CD14-positive monocyte (primary cell): ENCODE results near the gene ZBTB5. TPM values are rescaled to one million over a fixed set of nuclear protein-coding genes. Genes with fewer than 3 reads are reported as not detected.

Source experiments
- DNase-seq, 3 donors: peaks; one replicate each; pipeline ENCODE4 v3.0.0-alpha.2; 2011 to 2022
- H2AFZ ChIP-seq: 2 replicates; pipeline ENCODE4 v1.6.0; 2012; ENCODE audit warnings: mild to moderate bottlenecking, low read depth, low read length, inconsistent platforms; ENCODE audit not compliant: insufficient read depth, poor library complexity, severe bottlenecking
- H3K27ac ChIP-seq, 2 donors: 1 replicate in 1 of 2; 2 replicates in 1 of 2; pipeline ENCODE4 v1.5.1; 2012 to 2013; ENCODE audit warnings: low read length in 2 of 2, control low read depth in 1 of 2, inconsistent platforms in 1 of 2, low read depth in 1 of 2, mild to moderate bottlenecking in 1 of 2
- H3K27me3 ChIP-seq, 2 donors: one replicate each; pipeline versions ENCODE4 v1.6.0 to v1.6.1; 2011 to 2013; ENCODE audit warnings: low read length in 2 of 2; ENCODE audit not compliant: control insufficient read depth in 2 of 2, insufficient read depth in 2 of 2
- H3K36me3 ChIP-seq, 2 donors: replicated peaks in 1 of 2; 1 replicate in 1 of 2; 2 replicates in 1 of 2; pipeline versions ENCODE4 v1.5.1 to v1.6.1; 2012 to 2013; ENCODE audit warnings: low read length in 2 of 2, control low read depth in 1 of 2, inconsistent platforms in 1 of 2, mild to moderate bottlenecking in 1 of 2; ENCODE audit not compliant: insufficient read depth in 2 of 2, control insufficient read depth in 1 of 2
- H3K4me1 ChIP-seq, 2 donors: 1 replicate in 1 of 2; 2 replicates in 1 of 2; pipeline versions ENCODE4 v1.5.1 to v1.6.1; 2012 to 2013; ENCODE audit warnings: low read length in 2 of 2, control low read depth in 1 of 2, inconsistent platforms in 1 of 2, mild to moderate bottlenecking in 1 of 2, moderate library complexity in 1 of 2; ENCODE audit not compliant: insufficient read depth in 2 of 2, control insufficient read depth in 1 of 2
- H3K4me2 ChIP-seq: replicated peaks from 2 replicates; pipeline ENCODE3; 2012; ENCODE audit warnings: low read length, moderate library complexity, mild to moderate bottlenecking; ENCODE audit not compliant: poor library complexity, severe bottlenecking; ENCODE audit errors: extremely low read depth
- H3K4me3 ChIP-seq, 3 experiments: fragments of 200-600 bp in 1 of 3; sonication (generic) in 1 of 3; replicated peaks in 1 of 3; 1 replicate in 2 of 3; 2 replicates in 1 of 3; pipeline ENCODE4 v1.5.1; 2011 to 2013; ENCODE audit warnings: low read length in 3 of 3, mild to moderate bottlenecking in 3 of 3, control low read depth in 2 of 3, low read depth in 2 of 3, inconsistent platforms in 1 of 3, moderate library complexity in 1 of 3
- H3K79me2 ChIP-seq: 2 replicates; pipeline ENCODE4 v1.6.0; 2012; ENCODE audit warnings: mild to moderate bottlenecking, control low read depth, inconsistent platforms, low read length, moderate library complexity; ENCODE audit not compliant: insufficient read depth
- H3K9ac ChIP-seq: 2 replicates; pipeline ENCODE4 v1.6.0; 2017; ENCODE audit warnings: low read length, mild to moderate bottlenecking; ENCODE audit not compliant: insufficient read depth, poor library complexity, severe bottlenecking
- H3K9me3 ChIP-seq, 2 donors: replicated peaks in 1 of 2; 1 replicate in 1 of 2; 2 replicates in 1 of 2; pipeline versions ENCODE4 v1.5.1 to v1.6.1; 2012 to 2013; ENCODE audit warnings: low read length in 2 of 2, control low read depth in 1 of 2; ENCODE audit not compliant: control insufficient read depth in 1 of 2, insufficient read depth in 1 of 2
- H4K20me1 ChIP-seq: 2 replicates; pipeline ENCODE4 v1.6.0; 2012; ENCODE audit warnings: mild to moderate bottlenecking, low read length, control low read depth, moderate library complexity; ENCODE audit not compliant: insufficient read depth
- H3K27ac Mint-ChIP-seq, 7 donors: one replicate each; pipeline ENCODE4 v1.8.0; 2020; ENCODE audit warnings: mild to moderate bottlenecking in 7 of 7, mixed read lengths in 7 of 7, moderate library complexity in 6 of 7, inconsistent platforms in 2 of 7
- H3K27me3 Mint-ChIP-seq, 3 donors: one replicate each; pipeline ENCODE4 v1.8.0; 2021 to 2022; ENCODE audit warnings: low read depth in 3 of 3, mild to moderate bottlenecking in 3 of 3, mixed read lengths in 3 of 3, moderate library complexity in 3 of 3, inconsistent platforms in 1 of 3
- H3K36me3 Mint-ChIP-seq, 2 donors: one replicate each; pipeline ENCODE4 v1.8.0; 2020; ENCODE audit warnings: mixed read lengths in 2 of 2, inconsistent platforms in 1 of 2, mild to moderate bottlenecking in 1 of 2
- H3K4me1 Mint-ChIP-seq: one replicate; pipeline ENCODE4 v1.8.0; 2020; ENCODE audit warnings: mild to moderate bottlenecking, mixed read lengths
- H3K4me3 Mint-ChIP-seq, 2 donors: one replicate each; pipeline ENCODE4 v1.8.0; 2020; ENCODE audit warnings: mild to moderate bottlenecking in 2 of 2, mixed read lengths in 2 of 2, moderate library complexity in 1 of 2
- H3K9me3 Mint-ChIP-seq, 7 donors: one replicate each; pipeline ENCODE4 v1.8.0; 2020 to 2022; ENCODE audit warnings: mixed read lengths in 7 of 7, mild to moderate bottlenecking in 6 of 7, moderate library complexity in 6 of 7, inconsistent platforms in 2 of 7
- WGBS: methylation state at CpG from one replicate; pipeline ENCODE4 v1.1.5; 2013; ENCODE audit warnings: missing lambda C conversion rate; ENCODE audit not compliant: insufficient coverage; 5-methylcytosine and 5-hydroxymethylcytosine counted together
- intact Hi-C, 2 donors: fragments of 100-400 bp; cut with micrococcal nuclease; formaldehyde crosslinking; loops; one replicate each; pipeline versions ENCODE4 v1.15.0 to v1.15.1; 2023
- polyA plus RNA-seq, 3 donors: library from polyadenylated mRNA; depleted of rRNA in 1 of 3; unstranded in 2 of 3; stranded (reverse) in 1 of 3; fragments of 300-500 nt in 2 of 3; fragments of >200 nt in 1 of 3; fragmentation: Illumina TruSeq in 2 of 3; gene quantifications; 1 replicate in 2 of 3; 2 replicates in 1 of 3; pipeline ENCODE4 v1.2.3, GENCODE V29; 2012 to 2021
- TF ChIP-seq, protein P1 (sequence below): fragments of 200-600 bp; IDR thresholded peaks from one replicate; pipeline ENCODE4 v1.8.0; 2022; ENCODE audit warnings: antibody characterized with exemption, mild to moderate bottlenecking

The ZBTB5 gene
- polyA plus RNA-seq, 3 donors, result 0.58 to 6.4 (median 1.4) TPM

- WGBS, result no CpG with 5 or more reads among the region's 1 CpG
- Mint-ChIP-seq H3K4me1 (peaks cover 4% of the 10 kb centered on the region), H3K27me3 (no peaks in the 10 kb centered on the region), H3K4me3 (no peak overlapping the region), H3K27ac (no peak overlapping the region), H3K36me3 (peaks cover 59 to 61% of the 10 kb centered on the region in 2 donors), H3K9me3 (no peaks in the 10 kb centered on the region)
- H3K9ac ChIP-seq, result no peak overlapping the region
- no peak overlapping the region for H3K27ac ChIP-seq
- peaks cover 32 to 66% of the 10 kb centered on the region in 2 donors for H3K36me3 ChIP-seq
- no peak overlapping the region for H3K4me2 ChIP-seq
- H3K4me3 ChIP-seq, result no peak overlapping the region
- H3K79me2 ChIP-seq, result no peaks in the 10 kb centered on the region
- no peaks in the 10 kb centered on the region for H3K9me3 ChIP-seq
- no peak overlapping the region for H2AFZ ChIP-seq
- intact Hi-C loops, result no loop called here
- no peaks in the 10 kb centered on the region for H3K27me3 ChIP-seq
- TF ChIP-seq, protein P1, sequence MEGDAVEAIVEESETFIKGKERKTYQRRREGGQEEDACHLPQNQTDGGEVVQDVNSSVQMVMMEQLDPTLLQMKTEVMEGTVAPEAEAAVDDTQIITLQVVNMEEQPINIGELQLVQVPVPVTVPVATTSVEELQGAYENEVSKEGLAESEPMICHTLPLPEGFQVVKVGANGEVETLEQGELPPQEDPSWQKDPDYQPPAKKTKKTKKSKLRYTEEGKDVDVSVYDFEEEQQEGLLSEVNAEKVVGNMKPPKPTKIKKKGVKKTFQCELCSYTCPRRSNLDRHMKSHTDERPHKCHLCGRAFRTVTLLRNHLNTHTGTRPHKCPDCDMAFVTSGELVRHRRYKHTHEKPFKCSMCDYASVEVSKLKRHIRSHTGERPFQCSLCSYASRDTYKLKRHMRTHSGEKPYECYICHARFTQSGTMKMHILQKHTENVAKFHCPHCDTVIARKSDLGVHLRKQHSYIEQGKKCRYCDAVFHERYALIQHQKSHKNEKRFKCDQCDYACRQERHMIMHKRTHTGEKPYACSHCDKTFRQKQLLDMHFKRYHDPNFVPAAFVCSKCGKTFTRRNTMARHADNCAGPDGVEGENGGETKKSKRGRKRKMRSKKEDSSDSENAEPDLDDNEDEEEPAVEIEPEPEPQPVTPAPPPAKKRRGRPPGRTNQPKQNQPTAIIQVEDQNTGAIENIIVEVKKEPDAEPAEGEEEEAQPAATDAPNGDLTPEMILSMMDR, result no peak
- no peak for DNase-seq
- no peaks in the 10 kb centered on the region for H4K20me1 ChIP-seq
- peaks cover 0 to 4% of the 10 kb centered on the region in 2 donors for H3K4me1 ChIP-seq
Measured at GRCh38 chr9:37491939-37492338, 26.7 kb upstream of the ZBTB5 start.

- Mint-ChIP-seq H3K27me3 (peaks cover 0 to 5% (median 2%) of the 10 kb centered on the region in 3 donors), H3K36me3 (peaks cover 21% of the 10 kb centered on the region in 2 donors), H3K27ac (peak overlapping the region in 5 of 7 donors; percentile 24 to 92 (median 83)), H3K4me1 (peaks cover 23% of the 10 kb centered on the region), H3K9me3 (no peaks in the 10 kb centered on the region), H3K4me3 (peak overlapping the region; percentile 88 to 93)
- no peaks in the 10 kb centered on the region for H4K20me1 ChIP-seq
- no peaks in the 10 kb centered on the region for H3K27me3 ChIP-seq
- no peak for DNase-seq
- H3K9me3 ChIP-seq, result no peaks in the 10 kb centered on the region
- H3K79me2 ChIP-seq, result peaks cover 7% of the 10 kb centered on the region
- peak overlapping the region in 2 of 3 experiments; percentile 75 to 85 for H3K4me3 ChIP-seq
- H2AFZ ChIP-seq, result peak overlapping the region; percentile 83
- peak overlapping the region; percentile 88 for H3K4me2 ChIP-seq
- H3K4me1 ChIP-seq, result peaks cover 15 to 24% of the 10 kb centered on the region in 2 donors
- WGBS, result 85% methylated on average over 3 of the region's 7 CpGs
- peaks cover under 1 to 19% of the 10 kb centered on the region in 2 donors for H3K36me3 ChIP-seq
- intact Hi-C loops, result loop anchor here (10.0 kb wide), 3 partner anchors 318 to 418 kb away; partner anchors contain the start of genes DCAF10 (in 1 of the 2), SLC25A51 (in 1 of the 2) and ZCCHC7 (in 1 of the 2)
- no peak overlapping the region for H3K27ac ChIP-seq
- TF ChIP-seq, protein P1, result no peak
- H3K9ac ChIP-seq, result no peak overlapping the region
Measured at GRCh38 chr9:37486616-37487548, 21.6 kb upstream of the ZBTB5 start.
